8988T (cell line): ENCODE data around the gene SLX9.

ENCODE experiments used
- DNase-seq: peaks from one replicate; pipeline ENCODE4 v3.0.0; 2011

Gene SLX9

GRCh38 chr21:44994047-44994694 lies 54.3 kb downstream of the SLX9 start:
- DNase-seq, result no peak

- DNase-seq, result no peak
Observed at GRCh38 chr21:44994695-44995342, 55.0 kb downstream of the SLX9 start.

- DNase-seq, result no peak
Observed at GRCh38 chr21:44995343-44995941, 55.6 kb downstream of the SLX9 start.

GRCh38 chr21:44996096-44996495 lies 56.3 kb downstream of the SLX9 start:
- no peak for DNase-seq

GRCh38 chr21:44996501-44996921 lies 56.7 kb downstream of the SLX9 start:
- DNase-seq, result no peak

GRCh38 chr21:44996983-44997936 lies 57.4 kb downstream of the SLX9 start:
- no peak for DNase-seq

- DNase-seq, result no peak
Observed at GRCh38 chr21:44998086-44998620, 58.3 kb downstream of the SLX9 start.

GRCh38 chr21:44998621-44999427 lies 59.0 kb downstream of the SLX9 start:
- no peak for DNase-seq

- DNase-seq, result no peak
Observed at GRCh38 chr21:44999428-44999971, 59.7 kb downstream of the SLX9 start.

- no peak for DNase-seq
Observed at GRCh38 chr21:44999972-45000636, 60.3 kb downstream of the SLX9 start.

- no peak for DNase-seq
Observed at GRCh38 chr21:45000637-45001133, 60.9 kb downstream of the SLX9 start.

GRCh38 chr21:45001134-45002095 lies 61.6 kb downstream of the SLX9 start:
- no peak for DNase-seq

- no peak for DNase-seq
Observed at GRCh38 chr21:45002381-45003204, 62.8 kb downstream of the SLX9 start.

GRCh38 chr21:45003331-45004058 lies 63.7 kb downstream of the SLX9 start:
- no peak for DNase-seq

- no peak for DNase-seq
Observed at GRCh38 chr21:45004059-45004422, 64.2 kb downstream of the SLX9 start.

GRCh38 chr21:45004481-45005247 lies 64.8 kb downstream of the SLX9 start:
- DNase-seq, result no peak

- DNase-seq, result no peak
Observed at GRCh38 chr21:45006536-45007095, 66.8 kb downstream of the SLX9 start.
